ENCODE results near the gene HMGB4. TPM values are rescaled to one million over a fixed set of nuclear protein-coding genes. Genes with fewer than 3 reads are reported as not detected.

Gene HMGB4
- total and polyA plus RNA-seq, 7 donors, result not detected

DNA sequence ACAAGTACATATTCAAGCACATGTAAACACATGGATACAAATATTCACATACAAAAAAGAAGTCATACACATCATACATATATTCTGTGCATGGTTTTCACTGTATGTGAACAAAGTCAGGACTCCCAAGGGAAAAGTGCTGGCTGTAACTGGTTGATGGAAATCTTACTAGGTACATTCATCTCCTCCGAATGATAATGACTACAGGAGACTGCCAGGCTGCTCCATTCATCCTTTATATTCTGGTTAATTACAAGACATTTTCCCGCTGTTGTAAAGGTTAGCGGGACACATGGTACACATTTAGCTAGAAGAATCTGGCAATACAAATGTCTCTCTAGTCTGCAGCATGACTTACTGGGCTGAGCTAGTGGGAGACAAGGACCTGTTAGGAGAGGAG lies 26.2 kb upstream of the HMGB4 start:
- intact Hi-C loops (cut with DNase I), result no loop called here
- ATAC-seq, result no peak
- no peaks in the 10 kb centered on the region for H3K9me3 ChIP-seq
- TF ChIP-seq CTCF (IDR thresholded peaks at IDR 0.05), result no peak
- no peaks in the 10 kb centered on the region for H3K27me3 ChIP-seq (ENCODE audit: insufficient read depth in 3 of 3, low read length in 2 of 3)
- DNase-seq, result no peak
- H3K27ac ChIP-seq, result no peak overlapping the region
- no peaks in the 10 kb centered on the region for H3K4me1 ChIP-seq
- no peak overlapping the region for H3K4me3 ChIP-seq
- H3K36me3 ChIP-seq (ENCODE audit: insufficient read depth in 1 of 2, low read depth in 1 of 2), result no peaks in the 10 kb centered on the region
- WGBS, 3 donors, result 86 to 94% (median 87%) methylated on average over 3 of the region's 3 CpGs

DNA sequence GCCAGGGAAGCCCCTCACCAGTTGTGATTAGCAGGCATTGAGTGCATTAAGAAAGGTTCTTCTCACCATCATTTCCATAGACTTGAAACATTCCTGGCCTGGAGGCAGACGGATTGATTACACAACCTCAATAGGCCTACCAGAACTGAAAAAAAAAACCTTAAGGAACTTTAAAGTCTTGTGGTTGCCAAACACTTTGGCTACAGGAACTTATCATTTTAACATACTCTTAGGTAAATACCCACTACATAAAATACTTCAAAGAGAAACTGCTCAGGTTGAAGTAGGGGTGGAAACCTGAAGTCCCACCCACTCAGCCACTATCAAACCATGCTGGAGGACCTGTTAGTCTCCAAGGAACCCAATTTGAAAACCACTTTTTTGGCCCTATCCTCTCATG lies 22.4 kb upstream of the HMGB4 start:
- DNase-seq (no peak), ATAC-seq (no peak)
- Histone ChIP-seq H3K27me3 (ENCODE audit: insufficient read depth in 3 of 3, low read length in 2 of 3) (no peaks in the 10 kb centered on the region), H3K36me3 (ENCODE audit: insufficient read depth in 1 of 2, low read depth in 1 of 2) (no peaks in the 10 kb centered on the region), H3K4me3 (no peak overlapping the region), H3K9me3 (no peaks in the 10 kb centered on the region), H3K27ac (no peak overlapping the region), H3K4me1 (no peaks in the 10 kb centered on the region)
- intact Hi-C loops (cut with DNase I), result no loop called here
- TF ChIP-seq CTCF (IDR thresholded peaks at IDR 0.05), result no peak
- 62 to 69% (median 63%) methylated on average over 1 of the region's 1 CpG for whole genome bisulfite sequencing, 3 donors

GRCh38 chr1:33842348-33842747 lies 21.5 kb upstream of the HMGB4 start:
- no peak for ATAC-seq
- no peak for DNase-seq
- Histone ChIP-seq H3K27ac (no peak overlapping the region), H3K27me3 (ENCODE audit: insufficient read depth in 3 of 3, low read length in 2 of 3) (no peaks in the 10 kb centered on the region), H3K4me1 (no peaks in the 10 kb centered on the region), H3K4me3 (no peak overlapping the region), H3K36me3 (ENCODE audit: insufficient read depth in 1 of 2, low read depth in 1 of 2) (no peaks in the 10 kb centered on the region), H3K9me3 (no peaks in the 10 kb centered on the region)
- 91 to 92% (median 91%) methylated on average over 5 of the region's 5 CpGs for WGBS, 3 donors
- intact Hi-C loops (cut with DNase I), result no loop called here
- TF ChIP-seq CTCF (IDR thresholded peaks at IDR 0.05), result no peak

DNA sequence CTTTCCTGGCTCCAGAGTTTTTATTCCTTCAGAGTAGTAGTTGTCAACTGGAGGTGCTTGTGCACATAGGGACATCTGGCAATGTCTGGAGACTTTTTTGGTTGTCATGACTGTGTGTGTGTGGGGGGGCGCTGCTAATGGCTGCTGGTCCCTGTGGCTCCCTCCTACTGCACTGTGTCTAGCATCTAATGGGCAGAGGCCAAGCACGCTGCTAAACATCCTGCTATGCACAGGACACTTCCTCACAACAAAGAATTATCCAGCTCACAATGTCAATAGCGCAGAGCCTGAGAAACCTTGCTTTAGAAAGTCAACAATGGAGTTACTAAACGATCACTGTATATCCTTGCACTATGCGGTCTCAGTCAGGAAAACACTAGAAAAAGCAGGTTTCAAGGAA lies 19.7 kb upstream of the HMGB4 start:
- WGBS, 3 donors, result 75 to 82% (median 76%) methylated on average over 5 of the region's 5 CpGs
- no peak for ATAC-seq

More for the DNA sequence above, 19.7 kb upstream of the HMGB4 start:
- DNase-seq, result no peak
- Histone ChIP-seq H3K27ac (no peak overlapping the region), H3K4me3 (no peak overlapping the region), H3K36me3 (ENCODE audit: insufficient read depth in 1 of 2, low read depth in 1 of 2) (no peaks in the 10 kb centered on the region), H3K27me3 (ENCODE audit: insufficient read depth in 3 of 3, low read length in 2 of 3) (no peaks in the 10 kb centered on the region), H3K4me1 (no peaks in the 10 kb centered on the region), H3K9me3 (no peaks in the 10 kb centered on the region)
- intact Hi-C loops (cut with DNase I), result no loop called here
- no peak for TF ChIP-seq CTCF (IDR thresholded peaks at IDR 0.05)
